DOHH2 (cell line): Measurements from ENCODE around the gene C19orf25.
A peak's percentile ranks its signal among the peaks of the same experiment; 100 is the strongest.
"Not testable (repeated sequence)": the region's sequence is repeated elsewhere in the genome, so short reads cannot be mapped to it uniquely, and the experiment has no call there.

Experiments
- H3F3A ChIP-seq: fragments of 200-600 bp; sonication (generic), shearing (Covaris generic); 2 replicates; pipeline ENCODE4 v1.6.0; 2016; ENCODE audit warnings: antibody characterized with exemption, mild to moderate bottlenecking; ENCODE audit not compliant: control insufficient read depth, insufficient read depth
- H3K27ac ChIP-seq: fragments of 200-600 bp; sonication (generic); 2 replicates; pipeline ENCODE4 v1.5.1; 2014; ENCODE audit warnings: low read depth, mild to moderate bottlenecking, low read length, moderate library complexity
- H3K27me3 ChIP-seq: fragments of 200-600 bp; sonication (generic); 2 replicates; pipeline ENCODE4 v1.6.1; 2014; ENCODE audit warnings: mild to moderate bottlenecking, low read length, mixed read lengths; ENCODE audit not compliant: control insufficient read depth
- H3K36me3 ChIP-seq: fragments of 200-600 bp; sonication (generic); 2 replicates; pipeline ENCODE4 v1.6.1; 2014; ENCODE audit warnings: mild to moderate bottlenecking, low read length, moderate library complexity, mixed read lengths; ENCODE audit not compliant: control insufficient read depth
- H3K4me1 ChIP-seq: fragments of 200-600 bp; sonication (generic); 2 replicates; pipeline ENCODE4 v1.6.1; 2014; ENCODE audit warnings: mild to moderate bottlenecking, low read length, mixed read lengths; ENCODE audit not compliant: control insufficient read depth
- H3K4me2 ChIP-seq: fragments of 200-600 bp; sonication (generic); 2 replicates; pipeline ENCODE4 v1.6.0; 2014; ENCODE audit warnings: mild to moderate bottlenecking, low read length, moderate library complexity
- H3K4me3 ChIP-seq: fragments of 200-600 bp; sonication (generic); 2 replicates; pipeline ENCODE4 v1.5.1; 2014; ENCODE audit warnings: mild to moderate bottlenecking, low read length, mixed read lengths
- H3K79me2 ChIP-seq: fragments of 200-600 bp; sonication (generic); 2 replicates; pipeline ENCODE4 v1.6.1; 2014; ENCODE audit warnings: mild to moderate bottlenecking, low read length, mixed read lengths; ENCODE audit not compliant: control insufficient read depth
- H3K9me2 ChIP-seq: fragments of 200-600 bp; sonication (generic); replicated peaks from 2 replicates; pipeline ENCODE4 v1.6.1; 2014; ENCODE audit warnings: mild to moderate bottlenecking, low read length, mixed read lengths; ENCODE audit not compliant: control insufficient read depth
- H3K9me3 ChIP-seq: fragments of 200-600 bp; sonication (generic); 2 replicates; pipeline ENCODE4 v1.6.1; 2014; ENCODE audit warnings: antibody characterized with exemption, low read length, mixed read lengths; ENCODE audit not compliant: control insufficient read depth, insufficient read depth
- H4K20me1 ChIP-seq: fragments of 200-600 bp; sonication (generic); 2 replicates; pipeline ENCODE4 v1.6.0; 2014; ENCODE audit warnings: low read depth, mild to moderate bottlenecking, antibody characterized with exemption, low read length, moderate library complexity; ENCODE audit not compliant: control insufficient read depth, insufficient read depth
- EZH2phosphoT487 ChIP-seq: fragments of 200-600 bp; sonication (generic); IDR thresholded peaks from 2 replicates; pipeline ENCODE4 v1.6.1; 2017; ENCODE audit warnings: borderline replicate concordance, mild to moderate bottlenecking, antibody characterized with exemption, low read length, moderate library complexity, mixed read lengths
- TF ChIP-seq, protein P1 (sequence below): fragments of 200-600 bp; sonication (generic); IDR thresholded peaks from one replicate; pipeline ENCODE4 v1.5.1; 2014; ENCODE audit warnings: antibody characterized with exemption, mild to moderate bottlenecking, low read depth, low read length; ENCODE audit not compliant: poor library complexity, severe bottlenecking

The C19orf25 gene

DNA sequence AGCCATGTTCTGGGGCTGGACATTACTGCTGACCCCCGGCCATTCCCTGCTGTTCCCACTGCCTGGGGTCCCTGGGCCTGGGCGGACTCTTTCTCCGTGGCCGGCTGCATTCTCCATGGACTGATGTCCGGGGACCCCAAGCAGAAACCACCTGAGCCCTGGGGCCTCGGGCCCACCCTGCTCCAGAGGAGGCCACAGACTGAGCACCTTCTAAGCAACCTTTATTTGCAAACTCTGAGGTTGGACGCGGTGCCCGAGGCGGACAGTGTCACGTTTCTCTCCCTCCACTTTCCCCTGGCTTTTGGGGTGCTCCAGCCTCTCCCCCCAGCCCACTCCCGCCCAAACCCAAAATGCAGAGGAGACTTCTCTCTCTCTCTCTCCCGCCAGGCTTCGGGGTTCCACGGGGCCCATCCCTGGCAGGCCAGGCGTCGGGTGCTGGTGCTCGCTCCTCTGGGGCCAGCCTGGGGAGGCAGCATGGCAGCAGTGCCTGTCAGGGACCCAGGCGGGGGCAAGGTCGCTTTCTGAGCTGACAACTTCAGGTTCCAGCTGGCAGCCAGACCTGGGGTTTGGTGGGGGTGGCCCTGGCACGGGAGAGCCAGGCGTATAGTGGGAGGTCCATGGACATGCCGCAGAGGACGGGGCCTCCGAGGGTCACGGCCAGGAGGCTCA, 2.3 kb upstream of the C19orf25 start:
- Histone ChIP-seq H3K4me1 (peaks cover 16% of the 10 kb centered on the region), H3K9me2 (no peaks in the 10 kb centered on the region), H3K9me3 (no peaks in the 10 kb centered on the region), H3F3A (0 out of 2 replicates have a peak, but pooled peaks cover 2% of the 10 kb centered on the region), H4K20me1 (no peaks in the 10 kb centered on the region), H3K4me3 (no peak overlapping the region), H3K27ac (no peak overlapping the region), H3K79me2 (peaks cover 22% of the 10 kb centered on the region), H3K4me2 (no peak overlapping the region), H3K27me3 (no peaks in the 10 kb centered on the region), H3K36me3 (peaks cover 8% of the 10 kb centered on the region)
- TF ChIP-seq EZH2phosphoT487: no peak
- TF ChIP-seq, protein P1, sequence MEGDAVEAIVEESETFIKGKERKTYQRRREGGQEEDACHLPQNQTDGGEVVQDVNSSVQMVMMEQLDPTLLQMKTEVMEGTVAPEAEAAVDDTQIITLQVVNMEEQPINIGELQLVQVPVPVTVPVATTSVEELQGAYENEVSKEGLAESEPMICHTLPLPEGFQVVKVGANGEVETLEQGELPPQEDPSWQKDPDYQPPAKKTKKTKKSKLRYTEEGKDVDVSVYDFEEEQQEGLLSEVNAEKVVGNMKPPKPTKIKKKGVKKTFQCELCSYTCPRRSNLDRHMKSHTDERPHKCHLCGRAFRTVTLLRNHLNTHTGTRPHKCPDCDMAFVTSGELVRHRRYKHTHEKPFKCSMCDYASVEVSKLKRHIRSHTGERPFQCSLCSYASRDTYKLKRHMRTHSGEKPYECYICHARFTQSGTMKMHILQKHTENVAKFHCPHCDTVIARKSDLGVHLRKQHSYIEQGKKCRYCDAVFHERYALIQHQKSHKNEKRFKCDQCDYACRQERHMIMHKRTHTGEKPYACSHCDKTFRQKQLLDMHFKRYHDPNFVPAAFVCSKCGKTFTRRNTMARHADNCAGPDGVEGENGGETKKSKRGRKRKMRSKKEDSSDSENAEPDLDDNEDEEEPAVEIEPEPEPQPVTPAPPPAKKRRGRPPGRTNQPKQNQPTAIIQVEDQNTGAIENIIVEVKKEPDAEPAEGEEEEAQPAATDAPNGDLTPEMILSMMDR: no peak

DNA sequence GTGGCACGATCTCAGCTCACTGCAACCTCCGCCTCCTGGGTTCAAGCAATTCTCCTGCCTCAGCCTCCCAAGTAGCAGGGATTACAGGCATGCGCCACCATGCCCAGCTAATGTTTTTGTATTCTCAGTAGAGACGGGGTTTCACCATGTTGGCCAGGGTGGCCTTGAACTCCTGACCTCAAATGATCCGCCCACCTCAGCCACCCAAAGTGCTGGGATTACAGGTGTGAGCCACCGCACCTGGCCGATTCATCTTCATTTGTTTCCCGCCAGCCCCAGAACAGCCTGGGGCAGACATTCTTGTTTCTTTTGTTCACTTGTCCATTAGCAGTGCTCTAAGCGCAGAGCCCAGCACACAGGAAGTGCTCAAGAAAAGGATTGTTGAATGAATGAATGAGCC, 2.0 kb downstream of the C19orf25 start:
- not testable (repeated sequence) for H3K9me3 ChIP-seq, H3K27me3 ChIP-seq, H3F3A ChIP-seq, H3K4me3 ChIP-seq, H3K36me3 ChIP-seq, H4K20me1 ChIP-seq, H3K27ac ChIP-seq, H3K9me2 ChIP-seq
- Histone ChIP-seq H3K79me2 (peaks cover 28% of the 10 kb centered on the region), H3K4me1 (peaks cover 18% of the 10 kb centered on the region), H3K4me2 (peak overlapping the region; percentile 7; the same call in 1 of the 2 replicates)

DNA sequence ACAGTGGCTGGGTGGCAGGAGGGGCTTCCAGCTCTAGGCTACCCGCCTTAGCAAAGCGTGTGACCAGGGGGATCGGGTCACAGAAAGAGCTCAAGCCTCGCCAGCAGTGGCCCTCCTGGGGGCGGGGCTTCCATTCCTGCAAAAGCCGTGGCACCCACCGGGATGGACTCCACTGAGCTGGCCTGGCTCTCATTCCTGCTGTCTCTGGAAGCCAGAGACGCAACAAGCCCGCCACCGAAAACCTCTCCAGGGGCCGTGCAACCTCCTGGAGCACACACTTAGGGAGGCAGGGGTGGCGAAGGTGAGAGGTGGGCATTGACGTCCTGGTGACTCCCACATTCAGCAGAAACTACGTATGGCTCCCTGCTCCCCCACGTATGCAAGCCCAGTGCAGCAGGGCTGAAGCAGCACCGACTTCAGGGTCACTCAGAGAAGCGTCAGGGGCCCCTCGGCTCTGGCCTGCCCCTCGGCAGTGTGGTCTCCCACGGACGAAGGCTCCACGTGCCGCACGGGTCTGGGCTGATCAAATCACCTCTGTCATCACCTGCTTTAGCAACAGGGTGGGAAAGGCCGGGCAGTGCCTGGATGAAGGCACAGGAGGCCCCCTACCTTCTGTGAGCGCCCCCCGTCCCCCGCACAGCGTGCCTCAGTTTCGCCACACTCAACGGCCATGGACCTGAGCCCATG, 3.1 kb downstream of the C19orf25 start:
- H3F3A ChIP-seq: 0 out of 2 replicates have a peak, but pooled peaks cover 6% of the 10 kb centered on the region
- no peaks in the 10 kb centered on the region for H3K9me3 ChIP-seq
- peaks cover 17% of the 10 kb centered on the region; the same call in 1 of the 2 replicates for H4K20me1 ChIP-seq
- no peak overlapping the region for H3K4me2 ChIP-seq
- H3K27ac ChIP-seq: no peak overlapping the region
- peaks cover 15% of the 10 kb centered on the region for H3K27me3 ChIP-seq
- H3K79me2 ChIP-seq: peaks cover 28% of the 10 kb centered on the region
- no peaks in the 10 kb centered on the region for H3K9me2 ChIP-seq
- H3K4me1 ChIP-seq: peaks cover 29% of the 10 kb centered on the region
- TF ChIP-seq EZH2phosphoT487: no peak
- TF ChIP-seq, protein P1: no peak
- no peak overlapping the region for H3K4me3 ChIP-seq
- H3K36me3 ChIP-seq: peaks cover 9% of the 10 kb centered on the region

DNA sequence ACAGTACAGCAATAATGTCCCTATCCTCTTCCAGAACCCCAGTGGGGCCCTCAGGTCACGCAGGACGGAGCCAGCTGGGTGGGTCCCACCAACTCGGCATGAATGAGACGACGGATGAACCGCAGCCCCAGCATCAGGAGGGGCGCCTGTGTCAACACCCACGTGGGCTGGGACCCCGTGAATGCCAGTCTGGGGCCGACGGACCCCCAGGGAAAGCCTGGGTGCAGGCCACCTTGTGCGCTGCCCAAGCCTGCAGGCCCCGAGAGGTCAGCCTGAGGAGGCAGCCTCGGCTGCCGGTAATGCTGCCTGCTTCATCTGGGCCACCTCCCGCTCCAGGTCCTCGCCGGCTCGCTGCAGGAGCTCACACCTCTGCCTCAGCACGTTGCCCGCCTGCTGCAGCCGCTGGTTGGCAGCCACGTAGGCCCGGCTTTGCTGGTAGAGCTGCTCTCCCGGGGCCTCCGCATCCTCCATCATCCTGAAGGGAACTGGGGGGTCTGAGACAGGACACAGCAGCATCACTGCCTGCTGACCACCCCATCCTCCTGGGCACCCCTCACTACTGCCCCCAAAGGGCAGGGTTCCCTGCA, 4.2 kb downstream of the C19orf25 start:
- H3K9me2 ChIP-seq: no peaks in the 10 kb centered on the region
- TF ChIP-seq EZH2phosphoT487: no peak
- TF ChIP-seq, protein P1: no peak
- 0 out of 2 replicates have a peak, but pooled peaks cover 4% of the 10 kb centered on the region for H3F3A ChIP-seq
- peaks cover 26% of the 10 kb centered on the region for H3K27me3 ChIP-seq
- no peaks in the 10 kb centered on the region for H3K9me3 ChIP-seq
- H3K79me2 ChIP-seq: peaks cover 28% of the 10 kb centered on the region
- H3K36me3 ChIP-seq: peaks cover 9% of the 10 kb centered on the region
- H3K4me1 ChIP-seq: peaks cover 37% of the 10 kb centered on the region
- H3K4me2 ChIP-seq: no peak overlapping the region
- H3K27ac ChIP-seq: no peak overlapping the region
- H4K20me1 ChIP-seq: peaks cover 19% of the 10 kb centered on the region; the same call in 1 of the 2 replicates
- H3K4me3 ChIP-seq: no peak overlapping the region
